ENCODE measurements around the gene KDM2A. TPM values are rescaled to one million over a fixed set of nuclear protein-coding genes. Genes with fewer than 3 reads are reported as not detected.

Gene KDM2A
- total and polyA plus RNA-seq, 2 donors (not counting 3 experiments of a cell fraction or from before 2014, with no cell fraction given): 72.2 to 79.5 TPM

- intact Hi-C loops (cut with micrococcal nuclease): loop anchor here (1.0 to 10.0 kb wide), 4 partner anchors 11 to 238 kb away; partner anchors contain the start of genes CDK2AP2 and PITPNM1
- H3K36me3 ChIP-seq (ENCODE audit: control insufficient read depth in 2 of 2, extremely low read depth in 1 of 2, insufficient read depth in 2 of 2, low read length in 2 of 2): peaks cover 0 to 2% of the 10 kb centered on the region in 2 experiments
These were observed 147.6 kb downstream of the KDM2A start, which contains the start of gene GRK2 for GRCh38 chr11:67266449-67267187. GRK2 (plus strand) TSS chr11:67266473; CDS start chr11:67266700, 227 bp downstream.

More at GRCh38 chr11:67266449-67267187, 147.6 kb downstream of the KDM2A start, which contains the start of gene GRK2:
- no peak within 1 kb of the TSS for H3K27ac ChIP-seq (ENCODE audit: insufficient read depth, low read depth, low read length)
- H3K27me3 ChIP-seq (ENCODE audit: control insufficient read depth in 2 of 2, insufficient read depth in 2 of 2, low read length in 2 of 2): no peaks in the 10 kb centered on the region
- no peak for DNase-seq (ENCODE audit: low read depth, low spot score)
- H3K4me2 ChIP-seq (ENCODE audit: insufficient read depth, low read length): peak within 1 kb of the TSS; percentile 53
- no peaks in the 10 kb centered on the region for H4K20me1 ChIP-seq (replicated peaks; ENCODE audit: control insufficient read depth, extremely low read depth, insufficient read depth, low read length)
- H3K9me3 ChIP-seq (replicated peaks; ENCODE audit: control insufficient read depth, insufficient read depth, low read length): no peaks in the 10 kb centered on the region
- FAIRE-seq: no peak
- no TSS peak for BruUV-seq (replicated peaks)
- POLR2A ChIA-PET: interaction anchor here (1.0 kb wide), 2 partner anchors 27 to 87 kb away, joined by 3 to 4 read pairs; partner anchors contain the start of gene POLD4
- TF ChIP-seq EZH2 (IDR thresholded peaks at IDR 0.05; ENCODE audit: borderline replicate concordance, low read depth, low read length, severe bottlenecking) (no peak), GATA2 (IDR thresholded peaks at IDR 0.05; ENCODE audit: insufficient read depth, insufficient read length, low read depth, low read length) (no peak), MAX (IDR thresholded peaks at IDR 0.05; ENCODE audit: insufficient read depth, insufficient read length) (no peak), MYC (IDR thresholded peaks at IDR 0.05; ENCODE audit: low read depth, low read length) (no peak), POLR2AphosphoS5 (IDR thresholded peaks at IDR 0.05; ENCODE audit: insufficient read depth, low read depth, low read length) (no peak), CTCF (IDR thresholded peaks at IDR 0.05; ENCODE audit: extremely low read depth in 1 of 2, insufficient read depth in 1 of 2, low read depth in 1 of 2, low read length in 2 of 2) (no peak), JUN (IDR thresholded peaks at IDR 0.05; ENCODE audit: borderline replicate concordance, insufficient read depth, insufficient read length, low read depth) (no peak), POLR2A (IDR thresholded peaks at IDR 0.05; ENCODE audit: low read depth, low read length) (no peak), FOS (IDR thresholded peaks at IDR 0.05; ENCODE audit: borderline replicate concordance, insufficient read depth, low read length) (no peak)
- CTCF ChIA-PET: interaction anchor here (0.7 to 2.5 kb wide), 14 partner anchors 11 to 186 kb away, joined by 3 to 35 read pairs (median 5); partner anchors contain the start of gene ANKRD13D
- dilution Hi-C loops (cut with MboI; ENCODE audit: extremely low pct_ligation_motif_present, low sequenced_read_pairs): no loop called here
- H3K9me1 ChIP-seq (replicated peaks; ENCODE audit: control insufficient read depth, extremely low read depth, insufficient read depth, low read length): no peaks in the 10 kb centered on the region
- H2AFZ ChIP-seq (ENCODE audit: low read depth, low read length): peak within 1 kb of the TSS; percentile 29
- peaks cover 48% of the 10 kb centered on the region for H3K79me2 ChIP-seq (ENCODE audit: control insufficient read depth, insufficient read depth, low read length)
- H3K9ac ChIP-seq (replicated peaks; ENCODE audit: extremely low read depth, insufficient read depth, low read length): peak within 1 kb of the TSS; percentile 49
- peak within 1 kb of the TSS; percentile 56 to 72 (median 69) for H3K4me3 ChIP-seq (replicated peaks in 1 of 3; ENCODE audit: insufficient read depth in 1 of 3, low read depth in 1 of 3, low read length in 3 of 3)
- peaks cover 38% of the 10 kb centered on the region for H3K4me1 ChIP-seq (ENCODE audit: control insufficient read depth, extremely low read depth, insufficient read depth, low read length)
